ENCODE data around the gene C11orf97. TPM values are rescaled to one million over a fixed set of nuclear protein-coding genes. Genes with fewer than 3 reads are reported as not detected.
"Not testable (repeated sequence)": the region's sequence is repeated elsewhere in the genome, so short reads cannot be mapped to it uniquely, and the experiment has no call there.

The C11orf97 gene
- total RNA-seq (2014; rRNA removed; shearing (Covaris generic)): not detected in 2 replicates

GRCh38 chr11:94511932-94512781, at the start of gene C11orf97:
Gene C11orf97 (plus strand): TSS chr11:94512461. CDS start chr11:94512529, 68 bp downstream.
- no peaks in the 10 kb centered on the region for H3K36me3 ChIP-seq (replicated peaks; ENCODE audit: control insufficient read depth, insufficient read depth, low read length)
- H3K27me3 ChIP-seq (ENCODE audit: control insufficient read depth, insufficient read depth, low read length): peaks cover 11% of the 10 kb centered on the region
- peak; percentile 86 for DNase-seq
- H3K4me3 ChIP-seq (ENCODE audit: insufficient read depth, low read depth, low read length): peak within 1 kb of the TSS; percentile 42

GRCh38 chr11:94469416-94469815, 42.8 kb upstream of the C11orf97 start:
- Histone ChIP-seq H3K36me3 (replicated peaks; ENCODE audit: control insufficient read depth, insufficient read depth, low read length) (peaks cover 2% of the 10 kb centered on the region), H3K27me3 (ENCODE audit: control insufficient read depth, insufficient read depth, low read length) (no peaks in the 10 kb centered on the region), H3K4me3 (ENCODE audit: insufficient read depth, low read depth, low read length) (no peak overlapping the region)
- no peak for DNase-seq

- Histone ChIP-seq H3K4me3 (ENCODE audit: insufficient read depth, low read depth, low read length) (no peak overlapping the region), H3K36me3 (replicated peaks; ENCODE audit: control insufficient read depth, insufficient read depth, low read length) (no peaks in the 10 kb centered on the region; the same call in none of the 2 replicates), H3K27me3 (ENCODE audit: control insufficient read depth, insufficient read depth, low read length) (no peaks in the 10 kb centered on the region)
- DNase-seq: no peak
Observed at GRCh38 chr11:94472916-94473799, 39.1 kb upstream of the C11orf97 start.

- no peak for DNase-seq
- Histone ChIP-seq H3K27me3 (ENCODE audit: control insufficient read depth, insufficient read depth, low read length) (no peaks in the 10 kb centered on the region), H3K36me3 (replicated peaks; ENCODE audit: control insufficient read depth, insufficient read depth, low read length) (no peaks in the 10 kb centered on the region; the same call in 1 of the 2 replicates), H3K4me3 (ENCODE audit: insufficient read depth, low read depth, low read length) (no peak overlapping the region)
Observed at GRCh38 chr11:94477624-94478023, 34.6 kb upstream of the C11orf97 start.

- H3K4me3 ChIP-seq (ENCODE audit: insufficient read depth, low read depth, low read length): no peak overlapping the region
- no peak for DNase-seq
- no peaks in the 10 kb centered on the region for H3K27me3 ChIP-seq (ENCODE audit: control insufficient read depth, insufficient read depth, low read length)
- H3K36me3 ChIP-seq (replicated peaks; ENCODE audit: control insufficient read depth, insufficient read depth, low read length): peaks cover 2% of the 10 kb centered on the region
Observed at GRCh38 chr11:94481342-94481741, 30.9 kb upstream of the C11orf97 start.

- peaks cover 7% of the 10 kb centered on the region for H3K36me3 ChIP-seq (replicated peaks; ENCODE audit: control insufficient read depth, insufficient read depth, low read length)
- no peak for DNase-seq
- H3K27me3 ChIP-seq (ENCODE audit: control insufficient read depth, insufficient read depth, low read length): no peaks in the 10 kb centered on the region
- H3K4me3 ChIP-seq (ENCODE audit: insufficient read depth, low read depth, low read length): no peak overlapping the region
Observed at GRCh38 chr11:94486068-94486467, 26.2 kb upstream of the C11orf97 start.

GRCh38 chr11:94493281-94494125, 18.8 kb upstream of the C11orf97 start, which contains the start of the genes ANKRD49 and MRE11:
Gene ANKRD49 (plus strand): TSS chr11:94493984. CDS start chr11:94496694, 2,710 bp downstream.
Gene MRE11 (minus strand): TSS chr11:94493844. CDS start chr11:94492801, 1,043 bp downstream.
- Histone ChIP-seq H3K36me3 (replicated peaks; ENCODE audit: control insufficient read depth, insufficient read depth, low read length) (peaks cover 6% of the 10 kb centered on the region), H3K4me3 (ENCODE audit: insufficient read depth, low read depth, low read length) (peak within 1 kb of the TSS; percentile 74), H3K27me3 (ENCODE audit: control insufficient read depth, insufficient read depth, low read length) (no peaks in the 10 kb centered on the region)
- peak; percentile 82 for DNase-seq

- no peaks in the 10 kb centered on the region for H3K27me3 ChIP-seq (ENCODE audit: control insufficient read depth, insufficient read depth, low read length)
- no peak for DNase-seq
- peak overlapping the region; percentile 74 for H3K4me3 ChIP-seq (ENCODE audit: insufficient read depth, low read depth, low read length)
- peaks cover 6% of the 10 kb centered on the region for H3K36me3 ChIP-seq (replicated peaks; ENCODE audit: control insufficient read depth, insufficient read depth, low read length)
Observed at GRCh38 chr11:94494126-94494680, 18.1 kb upstream of the C11orf97 start.

- no peaks in the 10 kb centered on the region for H3K27me3 ChIP-seq (ENCODE audit: control insufficient read depth, insufficient read depth, low read length)
- peaks cover 2% of the 10 kb centered on the region; the same call in 1 of the 2 replicates for H3K36me3 ChIP-seq (replicated peaks; ENCODE audit: control insufficient read depth, insufficient read depth, low read length)
- DNase-seq: no peak
- no peak overlapping the region for H3K4me3 ChIP-seq (ENCODE audit: insufficient read depth, low read depth, low read length)
Observed at GRCh38 chr11:94500181-94500580, 12.1 kb upstream of the C11orf97 start.

- no peak for DNase-seq
- no peaks in the 10 kb centered on the region for H3K27me3 ChIP-seq (ENCODE audit: control insufficient read depth, insufficient read depth, low read length)
- H3K4me3 ChIP-seq (ENCODE audit: insufficient read depth, low read depth, low read length): no peak overlapping the region
- H3K36me3 ChIP-seq (replicated peaks; ENCODE audit: control insufficient read depth, insufficient read depth, low read length): peaks cover 2% of the 10 kb centered on the region; the same call in 1 of the 2 replicates
Observed at GRCh38 chr11:94501522-94501921, 10.7 kb upstream of the C11orf97 start.

- peak; percentile 27 for DNase-seq
- H3K36me3 ChIP-seq (replicated peaks; ENCODE audit: control insufficient read depth, insufficient read depth, low read length): no peaks in the 10 kb centered on the region
- H3K4me3 ChIP-seq (ENCODE audit: insufficient read depth, low read depth, low read length): no peak overlapping the region
Observed at GRCh38 chr11:94504689-94505293, 7.5 kb upstream of the C11orf97 start.

GRCh38 chr11:94506513-94506912, 5.7 kb upstream of the C11orf97 start:
- not testable (repeated sequence) for H3K4me3 ChIP-seq (ENCODE audit: insufficient read depth, low read depth, low read length); H3K27me3 ChIP-seq (ENCODE audit: control insufficient read depth, insufficient read depth, low read length); H3K36me3 ChIP-seq (replicated peaks; ENCODE audit: control insufficient read depth, insufficient read depth, low read length); DNase-seq

More at GRCh38 chr11:94504689-94505293, 7.5 kb upstream of the C11orf97 start:
- H3K27me3 ChIP-seq (ENCODE audit: control insufficient read depth, insufficient read depth, low read length): no peaks in the 10 kb centered on the region

- no peak for DNase-seq
- peaks cover 1% of the 10 kb centered on the region for H3K27me3 ChIP-seq (ENCODE audit: control insufficient read depth, insufficient read depth, low read length)
- H3K4me3 ChIP-seq (ENCODE audit: insufficient read depth, low read depth, low read length): no peak overlapping the region
Observed at GRCh38 chr11:94507485-94507884, 4.8 kb upstream of the C11orf97 start.

More at GRCh38 chr11:94507485-94507884, 4.8 kb upstream of the C11orf97 start:
- no peaks in the 10 kb centered on the region for H3K36me3 ChIP-seq (replicated peaks; ENCODE audit: control insufficient read depth, insufficient read depth, low read length)

Measured in H7 (cell line).